ENCODE measurements around the gene PACC1.

Gene PACC1

DNA sequence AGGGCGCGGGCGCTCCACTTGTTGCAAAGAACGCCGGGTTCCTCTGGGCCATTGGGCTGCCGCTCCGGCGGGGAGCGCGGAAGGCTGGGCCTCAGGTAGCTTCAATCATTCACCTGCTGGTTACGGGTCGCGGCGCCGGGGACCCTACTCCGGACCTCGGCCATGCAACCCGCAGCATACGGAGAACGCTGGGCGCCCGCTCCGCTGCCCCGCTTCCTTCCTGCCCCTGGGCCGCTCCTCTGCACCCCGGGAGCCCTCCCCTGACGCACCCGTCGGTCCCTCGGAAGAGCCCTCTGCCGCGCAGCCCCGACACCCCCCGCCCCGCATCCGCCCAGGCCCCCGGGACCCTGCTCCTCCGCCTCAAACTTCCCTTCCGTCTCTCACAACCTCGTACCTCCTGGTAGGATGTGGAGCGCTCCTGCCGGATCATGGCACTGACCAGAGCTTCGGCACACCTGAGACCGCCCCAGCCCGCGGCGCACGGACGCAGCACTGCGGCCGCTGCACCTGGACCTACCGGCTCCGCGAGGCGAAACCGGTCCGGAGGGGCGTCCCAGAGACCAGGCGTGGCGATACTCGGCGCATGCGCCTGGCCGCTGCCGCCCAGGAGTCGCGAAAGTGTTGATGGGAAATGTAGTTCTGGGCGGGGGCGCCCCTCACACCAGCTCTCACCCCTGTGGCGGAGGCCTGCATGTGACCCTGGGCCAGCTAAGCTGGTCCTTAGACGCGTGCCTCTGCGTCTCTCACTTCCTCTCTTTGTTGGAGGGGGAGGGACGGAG, at the start of gene PACC1:
TSS of gene PACC1 (minus strand) at position 559 of the 779 bp plus-strand sequence. CDS start at position 430, 129 bp downstream.
- DNase-seq: peak; percentile 93

DNA sequence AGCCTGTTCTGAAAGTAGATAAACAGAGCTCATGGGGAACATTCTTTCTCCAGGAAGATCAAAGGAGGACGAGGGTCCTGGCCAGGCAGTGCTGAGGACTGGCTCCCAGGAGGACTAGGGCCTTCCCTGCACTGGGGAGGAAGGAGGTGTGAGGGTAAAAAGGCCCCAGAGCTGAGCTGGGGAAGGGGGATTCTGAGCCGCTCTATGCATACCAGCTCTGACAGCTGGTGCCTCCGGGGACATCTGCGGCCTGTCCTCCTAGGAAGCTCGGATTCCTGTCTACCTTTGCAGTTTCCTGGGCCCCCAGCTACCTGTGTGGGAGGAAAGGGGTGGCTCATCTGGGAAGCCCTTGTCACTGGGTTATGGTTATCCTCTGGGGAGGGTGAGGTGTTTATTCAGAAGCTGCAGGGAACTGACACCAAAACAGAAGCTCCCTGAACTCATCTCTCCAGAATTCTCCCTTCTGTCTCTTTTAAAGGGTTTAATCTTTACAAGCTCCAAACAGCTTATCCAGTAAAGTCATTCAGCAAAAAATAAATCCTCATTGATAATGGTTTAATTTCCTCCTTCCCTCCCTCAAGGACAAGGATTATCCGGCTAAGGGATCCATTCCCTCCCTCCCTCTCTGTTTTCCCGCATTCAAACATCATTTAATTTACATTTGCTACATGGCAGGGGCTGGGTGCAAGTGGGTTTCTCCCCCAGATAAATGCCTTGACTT, 49.0 kb upstream of the PACC1 start:
- no peak for DNase-seq

DNA sequence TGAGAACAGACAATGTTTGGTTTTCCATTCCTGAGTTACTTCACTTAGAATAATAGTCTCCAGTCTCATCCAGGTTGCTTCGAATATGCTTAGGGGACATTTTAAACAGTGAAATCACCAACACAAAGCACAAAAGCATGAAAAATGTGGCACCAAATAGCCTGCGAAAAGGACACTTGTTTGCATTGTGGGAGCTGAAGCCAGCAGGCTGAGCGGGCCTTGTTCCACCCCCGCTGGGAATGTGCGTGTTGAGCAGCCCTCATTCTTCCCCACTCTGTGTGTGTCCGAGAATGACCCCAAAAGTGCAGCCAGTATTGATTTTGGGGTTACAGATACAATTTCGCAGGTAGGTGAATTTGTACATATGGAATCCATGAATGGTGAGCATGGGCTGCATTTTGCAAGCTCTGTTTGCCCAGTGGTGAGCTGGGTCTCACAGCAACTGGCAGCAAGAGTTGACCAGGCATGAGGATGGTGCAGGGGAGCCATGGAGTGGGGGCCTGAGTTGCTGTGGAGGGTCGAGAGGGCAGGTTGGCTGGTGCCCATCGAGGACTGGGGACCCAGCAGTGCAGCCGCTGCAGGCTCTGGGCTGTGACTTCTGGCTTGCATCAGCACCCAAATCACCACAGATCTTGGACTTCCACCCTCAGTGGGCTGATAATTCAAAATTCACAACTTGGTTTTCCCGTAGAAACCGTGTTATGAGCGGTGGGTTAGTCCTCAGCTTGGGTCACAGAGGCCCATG, 47.4 kb upstream of the PACC1 start:
- DNase-seq: no peak

DNA sequence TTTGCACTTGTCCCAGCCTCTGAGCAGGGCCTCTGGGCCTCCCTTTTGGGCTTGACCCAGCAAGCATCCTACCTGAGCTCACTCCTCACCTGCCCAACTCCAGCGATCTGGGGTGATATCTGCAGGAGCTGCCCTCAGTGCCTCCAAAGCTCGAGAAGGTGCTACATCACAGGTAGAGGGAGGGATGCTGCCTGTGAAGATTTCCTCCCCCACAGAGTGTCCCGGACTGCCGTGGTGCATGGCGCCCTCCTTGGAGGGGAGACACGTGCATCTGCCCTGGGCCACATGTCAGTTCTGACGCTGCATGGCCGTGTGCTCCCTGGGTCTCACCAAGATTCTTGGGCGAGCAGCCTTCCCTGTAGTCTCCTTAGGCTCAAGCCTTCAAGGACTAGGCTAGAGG, 45.7 kb upstream of the PACC1 start:
- DNase-seq: no peak

DNA sequence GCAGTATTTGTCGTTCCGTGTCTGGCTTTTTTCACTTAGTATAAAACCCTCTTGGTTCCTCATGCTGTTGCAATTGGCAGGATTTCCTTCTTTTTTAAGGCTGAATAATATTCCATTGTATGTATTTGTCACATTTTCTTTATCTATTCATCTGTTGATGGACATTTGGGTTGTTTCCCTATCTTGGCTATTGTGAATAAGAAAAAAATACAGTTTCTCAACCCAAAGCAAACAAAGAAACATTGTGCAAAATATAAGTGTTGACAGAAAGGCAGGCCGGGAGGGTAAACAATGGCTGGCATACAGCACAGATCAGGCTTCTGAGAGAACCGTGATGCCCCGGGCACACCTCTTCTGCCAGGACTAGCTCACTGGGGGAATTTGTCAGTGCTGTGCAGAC, 45.0 kb upstream of the PACC1 start:
- no peak for DNase-seq

DNA sequence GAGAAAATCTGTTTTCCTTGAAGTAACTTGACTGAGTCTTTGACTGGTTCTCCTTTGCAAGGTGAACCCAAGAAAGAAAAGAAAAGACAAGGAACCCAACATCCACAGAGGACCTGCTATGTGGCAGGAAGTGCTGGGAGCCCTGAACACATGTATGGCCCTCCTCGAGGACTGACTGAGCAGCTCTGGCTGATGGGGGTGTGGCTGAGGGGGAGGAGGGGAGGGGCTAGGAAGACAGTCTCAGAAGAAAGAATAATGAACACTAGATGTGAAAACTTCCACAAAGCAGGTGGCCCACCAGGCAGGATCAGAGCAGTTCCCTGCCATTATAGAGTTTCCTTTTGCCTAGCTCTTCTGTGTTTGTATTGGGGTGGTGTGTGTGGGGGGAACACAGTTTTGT, 44.1 kb upstream of the PACC1 start:
- no peak for DNase-seq

DNA sequence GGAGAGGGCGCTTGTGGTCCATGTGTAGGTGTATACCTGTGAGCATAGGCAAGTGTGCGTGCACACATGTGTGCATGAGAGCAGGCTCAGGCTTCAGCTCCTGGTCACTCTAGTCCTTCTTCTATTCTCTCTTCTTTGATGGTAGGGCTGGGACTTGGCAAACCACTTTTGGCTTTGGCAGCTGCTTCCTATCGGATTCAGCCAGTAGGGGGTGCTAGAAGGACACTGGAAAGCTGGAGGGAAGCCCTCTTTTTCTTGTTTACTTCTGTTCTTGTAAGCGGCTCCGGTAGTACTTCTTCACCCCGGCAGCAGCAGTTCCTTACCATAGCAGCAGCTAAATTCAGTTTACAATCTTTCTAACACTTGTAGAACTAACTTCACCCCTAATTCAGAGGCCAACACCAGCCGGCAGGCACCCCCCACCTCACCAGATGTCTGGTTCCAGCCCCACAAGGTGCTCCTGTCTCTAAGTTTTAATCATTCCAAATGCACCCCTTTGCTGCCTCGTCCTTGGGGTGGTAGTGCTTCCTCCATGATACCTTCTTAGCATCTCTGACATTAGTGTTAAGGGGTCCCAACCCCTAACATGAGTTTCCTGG, 43.2 kb upstream of the PACC1 start:
- no peak for DNase-seq

DNA sequence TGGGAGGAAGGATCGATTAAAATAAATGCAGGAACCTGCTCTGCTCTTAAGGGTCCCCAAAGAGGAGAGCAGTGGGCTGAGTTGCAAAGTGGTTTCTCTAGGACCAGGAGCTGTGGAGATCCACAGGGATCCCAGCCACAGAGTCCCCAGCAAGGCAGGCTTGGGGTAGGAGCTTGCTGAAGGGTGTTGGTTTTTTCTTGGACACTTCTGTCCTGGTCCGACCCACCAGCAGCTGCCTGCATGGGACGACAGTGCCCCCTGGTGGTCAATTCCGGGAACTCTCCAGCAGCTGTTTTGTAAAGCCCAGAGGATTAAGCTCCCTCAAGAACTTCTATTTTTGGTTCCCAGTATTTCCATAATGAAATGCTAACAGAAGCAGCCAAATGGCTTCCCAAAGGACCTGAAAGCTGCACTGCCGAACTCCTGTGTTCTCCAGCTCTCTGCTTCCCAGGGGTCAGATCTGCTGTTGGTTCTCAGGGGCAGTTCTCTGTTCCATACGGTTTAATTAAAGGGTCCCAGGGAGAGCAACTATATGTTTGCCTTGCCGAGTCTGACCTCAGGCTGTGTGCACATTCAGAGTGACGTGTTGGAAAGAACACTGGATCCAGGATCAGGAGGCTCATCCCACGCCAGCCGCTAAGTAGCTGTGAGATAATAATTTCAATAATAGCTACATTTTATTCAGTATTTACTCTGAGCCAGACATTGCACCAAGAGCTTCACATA, 41.3 kb upstream of the PACC1 start:
- peak; percentile 92 for DNase-seq

DNA sequence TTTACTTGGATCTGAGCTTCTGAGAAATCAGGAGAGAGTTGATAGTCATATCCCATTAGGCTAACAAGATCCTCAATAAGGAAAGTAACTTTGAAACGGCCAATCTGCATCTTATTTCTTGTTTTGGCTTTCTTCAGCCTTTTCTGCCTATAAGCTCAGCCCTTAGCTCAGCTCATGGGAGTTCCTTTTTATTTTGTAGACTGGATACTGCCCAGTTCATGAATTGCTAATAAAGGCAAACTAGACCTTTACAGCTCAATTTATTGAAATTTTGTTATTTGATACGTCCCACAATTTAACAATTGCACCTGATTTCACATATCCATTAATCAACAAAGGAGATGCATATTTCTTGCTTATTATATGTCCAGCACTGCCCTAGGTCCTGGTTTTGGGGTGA, 40.7 kb upstream of the PACC1 start:
- DNase-seq: no peak

DNA sequence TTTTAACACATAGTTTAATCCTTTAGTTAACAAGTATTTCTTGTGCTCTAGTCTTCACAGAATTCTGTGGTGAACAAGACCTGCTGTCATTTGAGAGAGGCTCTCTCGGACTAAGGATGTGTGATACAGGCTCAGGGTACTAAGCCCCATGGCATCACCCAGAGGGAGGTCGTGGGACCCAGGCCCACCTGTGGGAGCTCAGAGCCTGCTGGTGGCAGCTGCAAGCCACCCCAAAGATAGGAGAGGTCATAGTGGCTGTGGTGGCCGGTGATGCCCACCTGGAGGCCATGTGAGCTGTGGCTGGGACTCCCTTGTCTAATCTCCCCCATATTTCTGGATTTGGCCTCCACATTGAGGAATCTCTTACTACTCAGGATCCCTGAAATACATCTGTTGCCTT, 40.1 kb upstream of the PACC1 start:
- DNase-seq: no peak

DNA sequence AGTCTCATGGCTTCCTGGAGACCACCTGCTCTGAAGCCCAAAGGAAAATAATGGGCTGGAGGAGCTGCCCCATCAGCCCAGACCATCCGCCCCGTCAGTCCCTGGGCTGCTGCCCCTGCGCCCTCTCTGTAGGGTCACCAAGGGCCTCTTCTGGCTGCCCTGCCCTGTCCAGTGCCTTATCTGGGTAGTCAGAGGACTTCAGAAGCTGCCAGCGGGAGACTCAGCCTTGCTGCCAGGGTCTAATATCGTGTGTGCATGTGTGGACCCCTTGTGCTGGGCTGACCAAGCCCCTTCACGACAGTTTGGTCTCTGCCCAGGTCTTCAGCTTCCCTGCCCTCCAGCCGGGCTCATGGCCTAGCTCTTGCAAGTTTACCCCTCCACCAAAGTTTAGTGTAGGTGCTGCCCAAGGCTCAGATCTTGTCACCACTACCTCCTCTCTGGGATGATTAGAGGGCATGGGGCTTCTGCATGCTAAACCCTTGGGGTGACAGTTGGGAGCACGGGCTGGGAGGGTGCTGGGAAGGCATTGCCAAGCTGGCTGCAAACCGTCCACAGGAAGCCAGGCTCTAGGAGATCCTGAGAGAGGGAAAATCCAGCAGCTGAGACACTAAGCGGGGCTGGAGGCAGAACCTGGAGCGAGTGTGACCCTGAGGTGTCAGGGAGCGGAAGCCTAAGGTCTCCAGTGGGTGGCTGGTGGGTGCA, 38.6 kb upstream of the PACC1 start:
- no peak for DNase-seq

DNA sequence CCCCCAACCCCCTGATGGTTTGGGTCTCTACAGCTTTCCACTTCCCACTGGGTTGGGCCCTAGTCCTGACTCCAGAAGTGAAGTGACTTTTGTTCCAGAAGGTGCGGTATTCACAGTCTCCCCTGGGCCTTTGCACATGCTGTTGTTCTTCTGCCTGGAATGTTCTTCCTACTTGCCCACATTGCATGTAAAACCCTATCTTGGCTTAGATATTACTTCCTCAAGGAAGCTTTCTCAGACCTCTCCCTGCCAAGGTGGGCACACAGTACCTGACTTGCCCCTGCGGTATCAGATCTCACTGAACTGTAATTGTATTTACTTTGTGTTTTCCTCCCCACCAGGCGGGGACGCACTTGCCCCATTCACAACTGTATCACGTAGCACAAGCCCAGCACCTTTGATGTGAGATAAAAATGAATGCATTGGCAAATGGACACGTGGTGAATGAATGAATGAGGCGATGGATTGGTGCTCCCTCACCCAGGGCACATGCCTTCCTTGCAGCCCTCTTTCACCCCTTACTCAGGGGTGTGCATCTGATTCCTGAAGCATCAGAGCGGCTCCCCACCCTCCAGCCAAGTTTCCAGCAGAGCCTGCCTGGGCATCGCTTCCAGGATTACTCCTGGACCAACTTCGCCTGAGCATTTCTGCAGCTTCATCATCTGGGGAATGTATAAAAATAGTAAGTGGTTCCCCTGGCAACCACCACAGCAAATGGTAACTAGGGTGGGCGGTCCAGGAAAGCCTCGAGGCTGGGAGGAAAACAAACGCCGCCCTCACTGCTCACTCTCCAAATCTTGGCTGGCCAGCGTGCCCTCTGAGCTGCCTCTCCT, 37.9 kb upstream of the PACC1 start:
- peak; percentile 81 for DNase-seq

DNA sequence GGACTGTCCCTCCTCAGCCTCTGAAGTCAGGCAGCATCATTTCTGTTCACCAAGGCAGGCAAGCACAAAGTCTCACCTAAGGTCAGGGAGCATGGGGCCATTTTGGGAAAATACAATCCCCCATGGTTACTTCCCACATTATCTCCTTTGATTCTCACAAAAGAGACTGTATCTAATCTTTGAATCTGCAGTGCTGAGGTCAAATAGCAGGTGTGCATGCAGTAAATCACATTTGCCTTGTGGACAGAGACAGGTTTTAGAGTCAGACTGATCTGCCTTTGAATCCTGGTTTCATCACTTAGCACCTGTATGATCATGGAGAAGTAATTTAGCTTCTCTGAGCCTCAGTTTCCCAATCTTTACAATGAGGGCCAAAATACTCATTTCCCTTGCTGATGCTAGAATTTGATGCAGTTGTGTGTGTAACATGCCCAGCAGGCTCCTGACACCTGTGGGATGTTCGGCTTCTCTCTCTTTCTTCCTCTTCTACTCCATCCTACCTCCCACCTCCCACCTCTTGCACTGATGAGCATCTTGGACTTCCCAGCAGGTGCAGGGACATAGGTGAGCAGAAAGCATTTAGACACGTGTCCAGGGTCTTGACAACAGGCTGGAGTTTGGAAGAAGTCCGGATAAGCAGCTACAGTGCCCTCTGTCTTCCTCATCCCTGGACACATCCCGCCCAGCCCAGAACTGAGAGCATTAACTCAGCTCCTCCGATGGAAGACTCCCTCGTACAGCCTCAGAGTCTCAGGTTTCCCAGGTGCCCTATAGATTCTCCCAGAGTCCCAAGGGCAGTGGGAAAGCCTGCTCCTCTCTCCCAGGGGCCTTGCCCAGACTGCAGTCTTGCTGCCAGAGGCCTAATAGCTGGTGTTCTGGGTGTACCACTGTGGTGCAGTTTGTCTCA, 37.0 kb upstream of the PACC1 start:
- no peak for DNase-seq

DNA sequence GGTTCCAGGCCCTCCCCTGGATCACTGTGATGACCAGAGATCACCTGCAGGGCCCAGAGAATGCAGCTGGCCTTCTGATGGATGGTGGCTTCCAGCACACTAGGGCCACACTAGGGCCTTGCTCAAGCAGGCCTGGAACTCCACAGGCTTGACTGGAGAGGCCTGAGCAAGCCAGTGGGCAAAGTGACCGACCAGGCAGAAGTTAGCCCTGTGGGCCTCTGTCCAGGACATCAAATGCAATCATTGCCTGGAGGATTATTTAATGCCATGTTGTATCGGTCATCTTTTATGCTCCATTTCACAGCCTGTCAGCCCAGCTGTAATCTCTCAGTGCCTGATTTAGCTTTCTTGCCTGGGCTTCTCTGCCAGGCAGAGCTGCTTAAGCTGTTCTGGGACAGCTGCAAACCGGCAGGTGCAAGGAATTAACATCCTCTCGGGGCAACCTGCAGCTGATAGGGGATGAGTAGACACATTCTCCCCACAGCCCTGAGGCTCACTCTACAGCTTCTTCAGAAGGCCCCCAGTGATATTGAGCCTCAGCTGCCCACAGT, 35.7 kb upstream of the PACC1 start:
- DNase-seq: peak; percentile 69

DNA sequence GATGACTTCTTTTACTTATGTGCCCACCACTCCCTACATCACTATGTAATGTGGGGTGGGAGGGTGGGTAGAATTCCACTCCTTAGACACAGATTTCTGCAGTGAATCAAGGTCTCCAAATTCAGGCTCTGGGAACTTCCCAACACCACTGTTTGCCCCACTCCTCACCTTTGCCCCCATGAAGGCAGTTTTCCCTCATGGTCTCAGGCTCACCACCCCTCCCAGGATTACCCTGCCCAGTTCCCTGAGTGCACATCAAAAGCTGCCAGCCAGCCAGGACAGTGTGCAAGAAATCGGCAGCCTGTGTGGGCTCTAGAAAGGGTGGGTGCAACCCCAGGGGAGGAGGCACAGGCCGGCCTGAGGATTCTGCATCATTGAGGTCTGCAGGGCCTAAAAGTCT, 32.8 kb upstream of the PACC1 start:
- DNase-seq: no peak

DNA sequence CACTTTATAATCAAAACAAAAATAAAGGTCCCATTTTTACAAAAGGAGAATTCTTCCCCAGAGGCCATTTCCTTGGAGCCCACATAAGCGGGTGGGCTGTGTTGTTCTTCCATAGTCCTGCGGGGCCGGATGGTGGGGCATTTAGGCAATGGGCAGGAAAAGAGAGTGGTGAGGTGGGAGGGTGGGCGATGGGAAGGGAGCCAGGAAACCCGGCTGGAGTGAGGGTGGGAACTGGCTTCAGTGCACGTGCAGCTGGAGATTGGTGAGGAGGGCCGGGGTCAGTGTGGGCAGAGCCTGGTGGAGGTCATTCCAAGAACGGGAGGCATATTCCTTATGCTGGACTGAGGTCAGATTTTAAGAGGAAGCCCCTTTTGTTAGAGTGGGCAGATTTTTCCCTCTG, 31.6 kb upstream of the PACC1 start:
- no peak for DNase-seq

DNA sequence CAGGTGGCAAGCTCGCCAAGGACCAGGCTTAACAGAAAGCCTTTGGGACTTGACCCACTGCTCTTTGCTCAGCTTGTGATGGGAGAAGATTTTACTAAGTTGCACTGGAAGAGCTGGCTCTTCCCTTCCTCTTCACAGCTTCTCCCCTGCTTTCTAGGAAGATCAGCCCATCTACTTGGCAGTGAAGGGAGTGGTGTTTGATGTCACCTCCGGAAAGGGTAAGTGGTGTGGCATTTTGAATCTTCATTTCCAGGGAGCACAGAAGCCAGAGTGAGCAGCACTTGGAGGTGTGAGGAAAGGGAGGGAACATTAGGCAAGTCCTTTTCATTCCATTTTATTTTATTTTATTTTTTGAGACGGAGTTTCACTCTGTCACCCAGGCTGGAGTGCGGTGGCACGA, 27.7 kb upstream of the PACC1 start:
- no peak for DNase-seq

DNA sequence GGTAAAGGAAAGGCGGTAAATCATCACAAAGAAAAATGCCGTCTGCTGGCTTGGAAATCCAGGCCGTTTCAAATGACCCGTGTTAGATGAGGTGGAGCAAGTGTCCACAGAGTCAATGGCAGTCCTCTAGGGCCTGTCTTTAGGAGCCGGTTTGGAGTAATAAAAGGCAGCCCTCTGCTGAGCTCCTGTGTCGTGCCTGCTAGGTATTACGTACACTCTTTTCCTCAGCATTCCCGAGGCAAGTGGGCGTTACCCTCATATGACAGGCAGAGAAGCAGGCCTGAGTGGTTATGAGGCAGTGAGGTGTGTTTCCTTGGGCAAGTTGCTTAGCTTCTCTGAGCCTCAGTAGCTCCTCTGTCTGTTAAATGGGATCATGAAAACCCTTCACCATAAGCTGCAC, 25.7 kb upstream of the PACC1 start:
- no peak for DNase-seq

DNA sequence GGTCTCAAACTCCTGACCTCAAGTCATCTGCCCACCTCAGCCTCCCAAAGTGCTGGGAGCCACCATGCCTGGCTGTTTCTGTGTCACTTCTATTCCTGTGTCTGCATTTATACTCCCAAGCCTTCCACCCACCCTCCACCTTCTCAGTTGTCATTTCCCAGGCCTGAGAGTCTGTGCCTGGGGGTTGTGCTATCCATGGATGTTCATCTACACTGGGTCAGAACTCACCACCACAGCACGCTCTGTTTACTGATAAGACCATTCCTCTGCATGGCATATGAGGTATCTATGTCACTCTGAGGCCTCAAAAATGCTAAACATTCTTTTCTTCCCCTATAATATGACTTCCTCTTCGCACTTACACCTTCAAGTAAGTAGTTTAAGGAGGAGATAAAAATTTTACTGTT, 24.1 kb upstream of the PACC1 start:
- DNase-seq: no peak

All from right forelimb (tissue), 1 donor.